GM18868 (cell line): ENCODE results near the gene BMP2K.
"Not testable (repeated sequence)": the region's sequence is repeated elsewhere in the genome, so short reads cannot be mapped to it uniquely, and the experiment has no call there.

Experiments used
- ATAC-seq: cut with Tn5 transposase; IDR thresholded peaks from one replicate; pipeline ENCODE4 v1.9.1; 2021; ENCODE audit warnings: mild to moderate bottlenecking, moderate library complexity; ENCODE audit not compliant: unreplicated experiment

Gene BMP2K

DNA sequence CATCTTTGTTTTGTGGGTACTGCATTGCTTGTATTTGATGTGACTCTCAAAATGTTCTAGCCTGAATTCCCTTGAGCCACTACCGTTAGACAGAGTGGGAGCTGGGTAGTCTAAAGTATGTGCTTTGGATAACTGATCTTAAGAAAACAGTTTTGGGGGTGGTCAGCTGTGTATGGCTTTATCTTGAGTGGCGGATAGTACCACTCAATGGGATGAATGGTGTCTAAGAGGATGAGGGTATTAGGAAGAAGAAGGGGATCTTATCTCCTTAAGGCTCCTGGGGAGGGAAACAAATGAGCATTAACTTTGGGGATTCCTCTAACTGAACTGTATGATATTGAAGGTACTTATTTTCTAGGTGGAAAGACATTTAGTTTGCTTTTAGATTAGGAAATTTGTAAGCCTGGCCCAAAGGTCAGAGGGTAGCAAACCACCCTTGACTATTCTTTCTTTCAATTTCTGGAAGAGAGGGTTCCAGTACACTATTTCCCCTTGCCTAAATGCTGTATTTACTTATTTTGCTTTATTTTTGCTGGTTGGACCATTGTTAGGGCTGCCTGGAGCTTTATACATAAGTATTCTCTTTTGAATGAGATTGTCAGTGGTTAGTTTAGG lies 11.3 kb downstream of the BMP2K start:
- no peak for ATAC-seq

DNA sequence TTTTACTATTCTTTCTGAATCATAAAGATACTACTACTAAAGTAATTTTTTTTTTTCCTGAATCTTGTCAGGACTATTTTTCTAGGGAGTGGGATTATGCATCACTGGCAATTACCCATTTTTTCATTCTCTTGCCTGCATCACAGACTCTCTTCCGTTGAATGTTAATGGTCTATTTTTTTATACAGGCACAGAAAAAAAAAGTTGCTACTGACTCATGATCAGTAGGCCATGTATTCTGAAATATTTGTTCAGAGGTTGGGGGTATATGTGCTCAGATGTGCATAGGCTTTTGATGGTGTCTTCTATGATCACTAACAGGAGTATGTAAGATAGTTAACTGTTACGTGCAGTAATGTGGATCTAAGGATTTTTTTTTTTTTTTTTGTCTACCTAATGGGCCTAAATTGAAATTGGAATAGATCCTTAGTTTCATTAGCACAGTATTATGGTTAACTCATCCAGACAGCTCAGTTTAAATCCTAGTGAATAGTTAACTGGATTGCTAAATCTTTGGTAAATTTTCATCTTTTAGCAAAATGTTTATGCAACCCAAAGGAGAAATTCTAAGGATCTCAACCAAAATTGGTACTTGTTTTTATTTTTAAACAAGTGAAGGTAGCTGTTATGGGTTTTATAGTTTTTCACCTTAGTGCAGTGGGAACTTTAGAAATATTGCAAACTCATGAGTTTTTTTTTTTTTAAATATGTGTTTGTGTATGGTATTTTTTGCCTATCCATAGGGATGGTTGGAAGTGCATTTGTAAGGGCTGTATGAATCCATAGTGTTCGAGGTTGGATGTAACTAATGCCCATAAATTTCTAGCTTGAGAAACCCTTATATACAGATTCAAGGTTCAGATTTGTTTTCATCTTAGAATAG lies 12.1 kb downstream of the BMP2K start:
- ATAC-seq: no peak

DNA sequence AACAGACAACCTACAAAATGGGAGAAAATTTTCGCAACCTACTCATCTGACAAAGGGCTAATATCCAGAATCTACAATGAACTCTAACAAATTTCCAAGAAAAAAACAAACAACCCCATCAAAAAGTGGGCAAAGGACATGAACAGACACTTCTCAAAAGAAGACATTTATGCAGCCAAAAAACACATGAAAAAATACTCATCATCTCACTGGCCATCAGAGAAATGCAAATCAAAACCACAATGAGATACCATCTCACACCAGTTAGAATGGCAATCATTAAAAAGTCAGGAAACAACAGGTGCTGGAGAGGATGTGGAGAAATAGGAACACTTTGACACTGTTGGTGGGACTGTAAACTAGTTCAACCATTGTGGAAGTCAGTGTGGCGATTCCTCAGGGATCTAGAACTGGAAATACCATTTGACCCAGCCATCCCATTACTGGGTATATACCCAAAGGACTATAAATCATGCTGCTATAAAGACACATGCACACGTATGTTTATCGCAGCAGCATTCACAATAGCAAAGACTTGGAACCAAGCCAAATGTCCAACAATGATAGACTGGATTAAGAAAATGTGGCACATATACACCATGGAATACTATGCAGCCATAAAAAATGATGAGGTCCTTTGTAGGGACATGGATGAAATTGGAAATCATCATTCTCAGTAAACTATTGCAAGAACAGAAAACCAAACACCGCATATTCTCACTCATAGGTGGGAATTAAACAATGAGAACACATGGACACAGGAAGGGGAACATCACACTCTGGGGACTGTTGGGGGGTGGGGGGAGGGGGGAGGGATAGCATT lies 19.7 kb downstream of the BMP2K start:
- ATAC-seq: not testable (repeated sequence)

DNA sequence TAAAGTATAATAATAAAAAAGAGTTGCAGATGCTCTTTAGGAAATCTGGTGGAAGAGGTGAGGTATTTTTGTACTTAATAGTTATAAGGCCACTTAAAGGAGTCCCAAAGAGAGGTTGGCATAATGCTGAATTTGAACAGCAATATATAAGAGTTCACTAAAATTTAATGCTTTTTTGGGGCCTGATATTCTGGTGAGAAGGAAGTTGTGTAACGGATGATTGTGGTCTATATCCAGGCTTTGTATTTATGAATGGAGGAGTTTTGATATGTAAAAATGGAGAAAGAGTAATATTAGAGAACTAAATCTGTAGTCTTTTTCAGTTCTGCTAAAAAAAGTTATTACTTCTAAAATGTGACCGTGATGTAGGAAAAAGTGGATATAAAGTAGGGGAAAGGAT lies 20.4 kb downstream of the BMP2K start:
- ATAC-seq: no peak

DNA sequence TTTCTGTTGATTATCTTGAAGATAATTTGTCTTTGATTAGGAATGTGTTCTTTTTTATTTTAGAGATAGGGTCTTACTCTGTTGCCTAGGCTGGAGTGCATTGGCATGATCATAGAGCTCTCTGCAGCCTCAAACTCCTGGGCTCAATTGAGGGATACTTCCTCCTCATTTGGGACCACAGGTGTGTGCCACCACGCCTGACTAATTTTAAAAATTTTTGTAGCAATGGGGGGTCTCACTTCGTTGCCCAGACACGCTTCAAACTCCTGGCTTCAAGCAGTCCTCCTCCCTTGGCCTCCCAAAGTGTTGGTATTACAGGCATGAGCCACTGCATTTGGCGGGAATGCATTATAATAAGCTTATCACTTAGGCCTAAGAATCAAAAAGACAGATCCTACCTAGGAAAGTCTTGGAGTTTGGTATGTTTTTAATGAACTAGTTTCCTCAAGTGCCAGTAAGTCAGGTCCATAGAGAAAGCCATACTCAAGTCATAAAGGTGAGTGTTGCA lies 21.7 kb downstream of the BMP2K start:
- ATAC-seq: no peak

DNA sequence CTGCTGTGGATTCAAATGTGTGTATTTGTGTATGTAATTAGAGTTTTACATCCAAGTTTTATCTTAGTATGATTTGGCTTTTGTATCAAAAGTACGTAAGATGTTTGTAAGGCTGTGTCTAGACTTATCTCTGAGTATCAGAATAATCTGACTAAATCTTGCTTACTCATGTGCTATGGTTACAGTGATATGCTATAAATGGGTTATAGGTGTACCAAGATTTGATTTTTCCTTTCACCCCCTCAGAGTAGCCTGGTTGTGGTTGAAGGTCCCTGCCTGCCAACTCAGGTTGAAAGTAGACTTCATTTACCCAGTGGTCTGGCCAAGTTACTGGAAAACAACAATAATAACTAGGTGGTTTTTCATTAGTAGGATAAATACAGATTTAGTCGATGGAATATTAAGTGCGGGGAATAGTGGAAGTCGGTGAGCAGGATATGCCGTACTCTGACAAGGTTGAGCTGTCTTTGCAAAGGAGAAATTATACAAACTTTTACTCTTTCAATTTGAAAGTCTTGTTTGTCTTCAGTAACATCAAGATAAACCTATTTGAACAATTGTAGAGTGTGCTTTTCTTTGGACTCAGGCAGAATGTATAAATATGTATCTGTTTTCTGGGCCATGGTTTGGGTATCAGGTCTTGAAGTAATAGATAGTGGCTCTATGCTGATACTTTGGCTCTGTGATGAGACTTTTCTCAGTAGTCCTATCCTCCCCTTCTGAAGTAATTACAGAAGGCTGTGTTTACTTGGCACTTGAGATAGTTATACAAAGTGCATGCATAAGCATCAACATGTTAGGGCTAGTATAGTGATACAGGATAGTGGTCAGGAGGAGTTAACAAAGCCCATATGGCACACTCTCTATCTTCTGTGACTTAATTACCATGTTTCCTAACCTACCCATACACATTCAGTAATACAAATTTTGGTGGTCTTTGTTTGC lies 23.7 kb downstream of the BMP2K start:
- ATAC-seq: no peak

DNA sequence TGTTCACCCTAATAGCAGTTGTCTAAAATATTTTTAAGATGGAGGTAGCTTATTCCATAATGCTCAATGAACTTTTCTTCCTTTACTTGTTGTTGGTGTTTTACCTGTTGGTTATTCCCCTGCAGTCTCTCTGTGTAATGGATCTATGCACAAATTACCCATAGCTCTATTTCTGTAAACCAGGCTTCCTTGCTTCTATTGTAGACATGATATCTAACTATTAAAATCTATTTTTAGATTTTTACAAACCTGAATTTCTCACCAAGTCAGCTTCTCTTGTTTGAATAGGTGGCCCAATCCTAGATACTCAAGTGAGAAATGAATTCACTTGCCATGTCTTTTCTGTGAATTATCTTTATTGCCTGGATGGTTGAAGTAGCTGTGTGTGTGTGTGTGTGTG lies 24.8 kb downstream of the BMP2K start:
- no peak for ATAC-seq

DNA sequence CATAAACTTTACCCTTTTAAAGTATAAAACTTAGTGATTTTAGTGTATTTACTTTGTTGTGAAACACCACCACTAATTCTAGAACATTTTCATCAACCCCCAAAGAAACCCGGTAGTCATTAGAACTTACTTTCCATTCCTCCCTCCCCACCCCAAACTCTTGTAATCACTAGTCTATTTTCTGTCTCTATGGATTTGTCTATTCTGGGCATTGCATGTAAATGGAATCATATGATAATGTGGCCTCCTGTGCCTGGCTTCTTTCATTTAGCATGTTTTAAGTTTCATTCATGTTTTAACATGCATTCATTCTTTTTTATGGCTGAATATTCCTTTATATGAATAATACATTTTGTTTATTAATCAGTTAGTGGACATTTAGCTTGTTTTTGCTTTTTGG lies 27.8 kb downstream of the BMP2K start:
- ATAC-seq: no peak

DNA sequence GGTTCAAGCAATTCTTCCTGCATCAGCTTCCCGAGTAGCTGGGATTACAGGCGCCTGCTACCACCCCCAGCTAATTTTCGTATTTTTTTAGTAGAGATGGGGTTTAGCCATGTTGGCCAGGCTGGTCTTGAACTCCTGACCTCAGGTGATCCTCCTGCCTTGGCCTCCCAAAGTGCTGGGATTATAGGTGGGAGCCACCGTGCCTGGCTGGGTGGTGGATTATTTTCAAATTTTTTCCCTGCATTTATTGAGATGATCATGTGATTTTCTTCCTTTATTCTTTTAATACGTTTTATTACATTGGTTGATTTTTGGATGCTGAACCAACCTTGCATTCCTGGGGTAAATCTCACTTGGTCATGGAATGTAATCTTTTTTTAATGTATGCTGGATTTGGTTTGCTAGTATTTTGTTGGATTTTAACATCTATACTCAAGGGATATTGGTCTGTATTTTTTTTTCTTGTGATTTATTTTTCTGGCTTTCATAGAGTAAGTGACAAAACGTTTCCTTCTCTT lies 30.9 kb downstream of the BMP2K start:
- no peak for ATAC-seq

DNA sequence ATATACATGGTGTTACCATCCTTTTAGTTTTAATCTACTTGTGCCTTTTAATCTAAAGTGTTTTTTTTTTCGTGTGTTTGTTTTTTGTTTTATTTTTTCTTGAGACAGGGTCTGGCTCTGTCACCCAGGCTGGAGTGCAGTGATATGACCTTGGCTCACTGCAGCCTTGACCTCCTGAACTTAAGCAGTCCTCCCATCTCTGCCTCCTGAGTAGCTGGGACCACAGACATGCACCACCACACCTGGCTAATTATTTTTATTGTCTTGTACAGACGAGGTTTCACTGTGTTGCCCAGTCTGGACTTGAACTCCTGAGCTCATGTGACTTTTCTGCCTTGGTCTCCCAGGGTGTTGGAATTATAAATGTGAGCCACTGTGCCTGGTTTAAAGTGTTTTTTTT lies 33.1 kb downstream of the BMP2K start:
- no peak for ATAC-seq

DNA sequence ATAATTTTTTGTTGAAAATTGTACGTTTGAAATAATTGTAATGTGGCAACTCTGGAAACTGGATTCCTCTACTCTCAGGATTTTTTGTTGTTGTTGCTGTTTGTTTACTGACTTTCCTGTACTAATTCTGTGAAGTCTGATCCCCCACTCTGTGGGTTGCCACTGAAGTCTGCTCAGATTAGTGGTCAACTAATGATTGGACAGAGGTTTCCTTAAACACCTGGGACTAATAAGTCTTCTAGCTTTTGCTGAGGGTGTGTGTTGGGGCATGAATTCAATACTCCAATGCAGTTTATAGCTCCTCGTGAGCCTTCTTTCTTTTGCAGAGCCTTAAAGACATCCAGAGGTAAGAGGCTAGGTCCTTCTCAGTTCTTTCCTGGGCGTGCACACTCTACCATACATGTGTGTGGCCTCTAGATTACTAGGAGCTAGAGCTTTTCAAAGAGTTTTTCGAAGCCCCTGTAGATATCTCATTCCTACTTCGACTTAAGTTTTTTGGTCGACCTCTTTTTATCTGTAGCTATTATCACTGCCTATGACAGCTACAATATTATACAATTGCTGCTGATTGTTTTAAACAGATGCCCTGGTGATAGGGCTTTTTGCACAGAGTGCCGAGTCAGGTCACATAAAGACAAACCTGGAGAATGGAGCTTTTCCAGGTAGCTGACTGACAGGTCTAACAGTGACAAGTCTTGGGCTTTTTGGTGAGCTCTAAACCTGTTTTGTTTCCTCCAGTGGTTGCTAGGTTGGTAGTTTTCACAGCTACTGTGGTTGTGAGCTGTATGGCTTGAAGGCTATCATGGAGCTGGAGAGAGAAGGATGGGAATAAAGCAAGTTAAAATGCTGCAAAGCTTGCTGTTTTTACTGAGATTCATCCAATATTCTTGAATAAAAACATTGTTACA lies 34.0 kb downstream of the BMP2K start:
- ATAC-seq: no peak

DNA sequence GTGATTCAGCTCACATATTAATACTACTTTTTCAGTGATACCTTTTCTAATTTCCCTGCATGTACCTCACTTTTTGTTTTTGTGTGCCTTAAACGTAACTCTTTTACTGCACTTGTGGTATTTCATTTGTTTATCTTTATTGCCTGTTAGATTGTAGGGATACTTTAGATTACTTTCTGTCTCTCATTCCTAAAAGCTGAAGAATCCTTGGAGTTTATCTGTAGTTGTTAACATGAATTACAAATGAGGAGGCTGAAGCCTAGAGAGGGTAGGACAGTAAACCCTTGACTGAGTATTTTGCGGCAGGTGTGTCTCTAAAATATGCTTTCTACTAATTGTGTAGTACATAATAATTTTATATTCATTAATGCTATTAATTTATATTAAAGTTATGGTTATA lies 34.9 kb downstream of the BMP2K start:
- ATAC-seq: no peak

DNA sequence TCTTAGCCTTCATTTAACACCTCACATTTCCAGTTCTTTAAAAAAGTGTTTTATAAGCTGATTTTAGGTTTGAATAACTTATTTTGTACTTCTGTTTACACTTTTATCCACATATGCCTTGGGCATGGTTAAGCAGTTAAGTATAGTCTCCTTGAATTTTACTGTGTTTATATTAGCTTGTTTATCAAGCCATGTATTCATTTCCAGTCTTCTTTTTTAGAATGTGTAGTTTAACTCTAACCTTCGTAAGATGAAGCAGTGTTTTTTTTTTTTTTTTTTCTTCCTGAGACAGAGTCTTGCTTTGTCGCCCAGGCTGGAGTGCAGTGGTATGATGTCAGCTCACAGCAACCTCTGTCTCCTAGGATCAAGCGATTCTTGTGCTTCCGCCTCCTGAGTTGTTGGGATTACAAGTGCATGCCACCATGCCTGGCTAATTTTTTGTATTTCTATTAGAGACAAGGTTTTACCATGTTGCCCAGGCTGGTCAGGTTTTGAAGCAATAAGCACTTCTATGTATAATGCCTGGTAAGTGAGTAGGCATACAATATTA lies 42.5 kb downstream of the BMP2K start:
- ATAC-seq: no peak

DNA sequence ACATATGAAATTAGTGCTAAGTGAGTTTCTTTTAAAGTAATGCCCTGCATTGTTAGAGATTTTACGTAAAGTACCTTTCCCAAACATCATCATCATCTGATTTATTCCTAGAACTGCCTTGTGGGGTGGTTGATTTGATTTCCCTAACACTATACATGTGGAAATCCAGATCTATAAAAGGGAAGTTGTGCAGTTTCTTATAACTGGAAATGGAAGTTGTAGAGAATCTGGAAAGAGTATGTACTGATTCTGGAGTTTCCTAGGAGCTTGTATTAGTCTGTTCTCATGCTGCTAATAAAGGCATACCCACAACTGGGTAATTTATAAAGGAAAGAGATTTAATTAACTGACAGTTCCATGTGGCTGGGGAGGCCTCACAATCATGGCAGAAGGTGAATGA lies 47.9 kb downstream of the BMP2K start:
- ATAC-seq: no peak

DNA sequence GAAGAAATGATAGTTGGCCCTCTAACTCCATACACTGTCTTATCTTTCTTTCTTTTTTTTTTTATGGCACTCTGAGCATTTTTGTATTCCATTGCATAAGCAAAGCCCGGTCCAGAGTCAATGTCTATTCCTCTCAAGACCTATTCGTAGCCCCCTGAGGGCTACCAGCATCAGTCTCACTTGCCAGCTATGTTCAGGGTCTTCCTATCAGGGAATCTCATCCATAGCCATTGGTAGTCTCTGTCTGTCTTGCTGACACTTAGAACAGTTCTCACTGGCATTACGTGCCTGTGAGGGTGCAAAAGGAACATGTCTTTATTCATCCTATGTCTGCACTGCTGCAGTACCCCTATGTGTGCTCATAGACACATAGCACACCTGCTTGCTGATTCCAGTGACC lies 51.0 kb downstream of the BMP2K start:
- no peak for ATAC-seq

DNA sequence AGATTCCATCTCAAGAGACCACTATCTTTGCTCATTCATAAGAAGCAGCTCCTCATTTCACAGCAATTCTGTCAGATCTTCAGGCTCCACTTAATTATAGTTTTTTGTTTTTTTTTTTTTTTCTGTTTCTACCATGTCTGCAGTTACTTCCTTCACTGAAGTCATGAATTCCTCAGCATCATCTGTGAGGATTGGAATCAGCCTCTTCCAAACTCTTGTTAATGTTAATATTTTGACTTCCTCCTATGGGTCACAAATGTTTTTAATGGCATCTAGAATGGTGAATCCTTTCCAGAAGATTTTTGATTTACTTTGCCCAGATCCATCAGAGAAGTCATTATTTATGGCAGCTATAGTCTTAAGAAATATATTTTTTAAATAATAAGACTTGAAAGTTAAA lies 53.1 kb downstream of the BMP2K start:
- no peak for ATAC-seq

DNA sequence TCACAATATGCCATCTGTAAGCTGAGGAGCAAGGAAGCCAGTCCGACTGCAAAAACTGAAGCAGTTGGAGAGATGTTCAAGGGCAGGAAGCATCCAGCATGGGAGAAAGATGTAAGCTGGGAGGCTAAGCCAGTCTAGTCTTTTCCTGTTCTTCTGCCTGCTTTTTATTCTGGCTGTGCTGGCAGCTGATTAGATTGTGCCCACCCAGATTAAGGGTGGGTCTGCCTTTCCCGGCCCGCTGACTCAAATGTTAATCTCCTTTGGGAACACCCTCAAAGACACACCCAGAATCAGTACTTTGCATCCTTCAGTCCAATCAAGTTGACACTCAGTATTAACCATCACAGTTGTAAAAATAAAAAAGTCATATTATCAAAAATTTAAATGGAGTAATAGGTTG lies 63.5 kb downstream of the BMP2K start:
- not testable (repeated sequence) for ATAC-seq

DNA sequence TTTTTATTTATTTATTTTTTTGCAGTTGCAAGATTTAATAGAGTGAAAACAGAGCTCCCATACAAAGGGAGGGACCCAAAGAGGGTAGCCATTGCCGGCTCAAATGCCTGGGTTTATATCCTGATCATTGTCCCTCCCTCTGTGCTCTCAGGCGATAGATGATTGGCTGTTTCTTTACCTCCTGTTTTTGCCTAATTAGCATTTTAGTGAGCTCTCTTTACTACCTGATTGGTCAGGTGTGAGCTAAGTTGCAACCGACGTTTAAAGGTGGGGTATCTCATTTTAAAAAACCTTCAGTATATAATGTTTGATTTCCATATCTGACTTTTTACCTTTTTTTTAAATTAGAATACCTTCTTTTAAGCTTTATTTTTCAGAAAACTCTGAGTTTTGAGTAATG lies 64.1 kb downstream of the BMP2K start:
- not testable (repeated sequence) for ATAC-seq

DNA sequence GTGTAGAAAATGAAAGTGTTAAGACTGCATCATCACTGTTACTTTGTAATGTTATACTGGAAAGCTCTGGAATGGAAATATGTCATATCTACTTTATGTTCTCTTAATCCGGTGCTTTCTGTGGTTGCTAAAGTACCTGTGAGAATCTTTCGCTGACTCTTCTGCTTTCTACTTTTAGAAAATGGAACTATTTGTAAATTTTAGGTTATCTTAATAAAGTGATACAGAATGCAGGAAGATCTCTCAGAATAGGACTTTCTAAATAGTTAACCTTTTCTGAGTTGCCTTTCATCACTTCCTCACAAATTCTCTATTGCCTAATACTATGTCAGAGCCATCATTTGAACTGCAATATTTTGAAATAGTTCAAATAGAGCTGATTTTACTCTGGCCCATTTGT lies 69.3 kb downstream of the BMP2K start:
- ATAC-seq: peak; percentile 87
